ENCODE data around the gene DGKQ. TPM values are rescaled to one million over a fixed set of nuclear protein-coding genes. Genes with fewer than 3 reads are reported as not detected.

The DGKQ gene
- total RNA-seq, 4 donors from 2014 or later: 1.2 to 12.7 (median 10.1) TPM

DNA sequence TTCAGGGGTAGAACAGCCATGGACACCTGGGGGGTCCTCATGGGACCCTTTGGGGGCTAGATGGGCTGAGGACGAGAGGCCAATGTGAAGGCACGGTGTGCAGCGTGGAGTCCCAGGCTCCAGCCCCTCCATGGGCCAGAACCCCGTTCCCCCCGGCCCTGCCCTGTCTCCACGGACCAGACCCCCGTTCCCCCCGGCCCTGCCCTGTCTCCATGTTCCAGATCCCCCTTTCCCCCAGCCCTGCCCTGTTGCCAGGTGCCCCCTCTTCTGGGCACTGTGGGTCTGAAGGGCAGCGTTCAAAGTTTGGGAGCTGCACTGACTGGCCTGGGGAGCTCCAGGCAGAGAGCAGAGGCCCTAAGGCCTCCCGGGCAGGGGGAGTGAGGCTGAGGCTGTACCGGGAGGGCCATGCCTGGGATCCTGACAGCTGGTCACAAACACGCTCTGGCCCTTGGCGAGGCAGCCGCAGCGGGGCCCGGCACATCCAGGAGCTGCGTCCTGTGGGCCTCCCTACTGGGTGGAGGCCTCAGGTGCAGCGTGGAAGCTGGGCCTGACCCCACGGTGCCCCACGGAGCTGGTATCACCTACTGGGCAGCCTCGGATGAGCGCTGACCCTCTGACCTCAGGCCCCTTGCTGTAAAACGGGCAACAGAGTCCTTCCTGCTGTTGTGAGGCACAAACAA, 8.9 kb downstream of the DGKQ start:
- intact Hi-C loops (cut with DNase I; ENCODE audit: low total_unique reads): no loop called here

DNA sequence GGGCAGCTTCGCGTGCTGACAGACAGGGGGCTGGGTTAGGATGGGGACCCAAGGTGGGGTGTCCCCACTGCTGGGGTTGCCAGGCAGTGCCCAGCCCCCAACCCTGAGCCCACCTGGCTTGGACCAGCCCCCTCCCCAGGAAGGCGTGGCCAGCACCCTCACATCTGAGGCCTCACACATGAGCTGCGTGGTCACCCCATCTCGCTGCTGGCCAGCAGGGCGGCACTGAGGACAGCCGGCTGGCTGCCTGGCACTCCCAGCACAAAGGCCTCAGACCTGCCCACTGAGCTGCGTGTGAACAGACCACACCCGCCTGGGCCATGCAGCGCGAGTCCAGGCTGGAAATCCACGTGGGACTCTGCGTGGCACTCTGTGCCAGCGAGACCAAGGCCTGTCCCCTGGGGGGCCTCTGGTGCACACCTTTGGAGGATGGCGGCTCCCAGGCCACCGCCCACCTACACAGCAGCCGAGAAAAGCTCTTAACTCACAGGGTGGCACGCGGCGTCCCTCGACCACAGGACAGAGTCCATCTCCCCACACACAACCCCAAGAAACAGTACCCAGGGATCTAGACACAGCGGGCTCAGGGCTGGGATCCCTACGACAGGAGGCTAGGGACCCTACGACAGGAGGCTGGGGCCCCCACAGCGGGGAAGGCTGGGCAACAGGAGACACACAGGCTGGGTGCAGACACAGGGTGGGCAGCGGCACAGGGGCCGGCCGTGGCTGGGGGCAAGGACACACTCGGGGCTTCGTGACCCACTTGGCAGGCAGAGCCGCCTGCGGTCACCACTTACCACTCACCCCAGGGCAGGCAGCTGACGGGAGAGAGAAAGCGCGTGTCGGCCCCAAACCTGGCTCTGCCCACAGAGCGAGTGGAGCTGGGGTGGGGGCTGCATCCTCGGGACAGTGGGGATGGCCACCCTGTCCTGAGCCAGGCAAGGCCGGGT, 9.8 kb downstream of the DGKQ start:
- Histone ChIP-seq H3K9me3 (no peaks in the 10 kb centered on the region), H3K27ac (no peak overlapping the region), H3K4me3 (no peak overlapping the region), H3K36me3 (no peaks in the 10 kb centered on the region), H3K4me1 (no peaks in the 10 kb centered on the region), H3K27me3 (no peaks in the 10 kb centered on the region)
- no peak for TF ChIP-seq POLR2A (IDR thresholded peaks at IDR 0.05)
- DNase-seq: no peak
- intact Hi-C loops (cut with DNase I; ENCODE audit: low total_unique reads): no loop called here

More for the DNA sequence above, 8.9 kb downstream of the DGKQ start:
- Histone ChIP-seq H3K4me1 (no peaks in the 10 kb centered on the region), H3K36me3 (no peaks in the 10 kb centered on the region), H3K9me3 (no peaks in the 10 kb centered on the region), H3K4me3 (no peak overlapping the region), H3K27ac (no peak overlapping the region), H3K27me3 (no peaks in the 10 kb centered on the region)
- no peak for TF ChIP-seq POLR2A (IDR thresholded peaks at IDR 0.05)
- TF ChIP-seq, protein P1, sequence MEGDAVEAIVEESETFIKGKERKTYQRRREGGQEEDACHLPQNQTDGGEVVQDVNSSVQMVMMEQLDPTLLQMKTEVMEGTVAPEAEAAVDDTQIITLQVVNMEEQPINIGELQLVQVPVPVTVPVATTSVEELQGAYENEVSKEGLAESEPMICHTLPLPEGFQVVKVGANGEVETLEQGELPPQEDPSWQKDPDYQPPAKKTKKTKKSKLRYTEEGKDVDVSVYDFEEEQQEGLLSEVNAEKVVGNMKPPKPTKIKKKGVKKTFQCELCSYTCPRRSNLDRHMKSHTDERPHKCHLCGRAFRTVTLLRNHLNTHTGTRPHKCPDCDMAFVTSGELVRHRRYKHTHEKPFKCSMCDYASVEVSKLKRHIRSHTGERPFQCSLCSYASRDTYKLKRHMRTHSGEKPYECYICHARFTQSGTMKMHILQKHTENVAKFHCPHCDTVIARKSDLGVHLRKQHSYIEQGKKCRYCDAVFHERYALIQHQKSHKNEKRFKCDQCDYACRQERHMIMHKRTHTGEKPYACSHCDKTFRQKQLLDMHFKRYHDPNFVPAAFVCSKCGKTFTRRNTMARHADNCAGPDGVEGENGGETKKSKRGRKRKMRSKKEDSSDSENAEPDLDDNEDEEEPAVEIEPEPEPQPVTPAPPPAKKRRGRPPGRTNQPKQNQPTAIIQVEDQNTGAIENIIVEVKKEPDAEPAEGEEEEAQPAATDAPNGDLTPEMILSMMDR (IDR thresholded peaks at IDR 0.05): no peak
- no peak for DNase-seq

DNA sequence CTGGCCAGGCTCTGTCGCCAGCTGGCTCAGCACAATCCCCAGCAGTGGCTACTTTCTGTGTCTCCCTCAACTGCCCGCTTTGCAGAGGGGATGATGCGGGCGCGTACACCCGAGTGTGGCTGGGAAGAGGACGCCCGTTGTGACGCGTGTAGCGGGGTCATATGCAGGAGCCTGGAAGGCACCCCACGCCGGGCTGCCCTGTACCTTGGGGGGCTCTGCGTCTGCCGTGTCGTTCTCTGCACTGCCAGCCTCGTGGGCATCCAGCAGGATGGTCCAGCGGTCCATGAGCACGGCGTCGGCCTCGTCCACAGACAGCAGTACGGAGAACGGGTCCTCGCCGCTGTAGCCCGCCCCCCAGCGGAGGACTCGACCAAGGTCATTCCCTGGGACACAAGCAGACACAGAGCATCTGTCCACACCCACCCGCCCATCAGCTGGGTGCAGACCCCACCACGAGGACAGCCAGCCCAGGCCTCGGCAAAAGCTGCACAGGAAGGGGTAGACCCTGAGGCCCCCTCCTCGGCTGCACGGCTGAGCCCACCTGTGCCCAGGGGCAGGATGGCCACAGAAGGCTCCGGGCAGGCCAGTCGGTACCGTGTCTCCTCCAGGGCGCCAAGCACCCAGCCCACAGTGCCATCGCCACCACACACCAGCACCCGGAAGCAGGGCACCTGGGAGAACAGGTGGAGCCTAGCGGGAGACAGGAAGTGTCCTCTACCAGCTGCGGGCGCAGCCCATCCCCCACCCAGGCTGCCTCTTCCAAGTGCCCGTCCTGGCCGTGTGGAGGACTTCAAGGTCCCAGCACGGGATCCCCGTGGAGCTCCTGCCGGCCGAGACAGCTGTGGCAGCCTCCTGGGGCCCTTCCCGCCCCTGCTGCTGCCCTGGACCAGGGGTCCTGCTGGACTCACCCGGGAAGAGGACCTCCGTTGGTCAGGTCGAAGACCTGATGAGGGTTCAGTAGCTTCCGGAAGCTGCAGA, 10.8 kb downstream of the DGKQ start:
- Histone ChIP-seq H3K27ac (no peak overlapping the region), H3K27me3 (no peaks in the 10 kb centered on the region), H3K4me3 (no peak overlapping the region), H3K4me1 (no peaks in the 10 kb centered on the region), H3K36me3 (no peaks in the 10 kb centered on the region), H3K9me3 (no peaks in the 10 kb centered on the region)
- intact Hi-C loops (cut with DNase I; ENCODE audit: low total_unique reads): no loop called here
- TF ChIP-seq, protein P1 (IDR thresholded peaks at IDR 0.05): no peak
- TF ChIP-seq POLR2A (IDR thresholded peaks at IDR 0.05): no peak
- DNase-seq: peak in 1 of 2 donors; percentile 15

DNA sequence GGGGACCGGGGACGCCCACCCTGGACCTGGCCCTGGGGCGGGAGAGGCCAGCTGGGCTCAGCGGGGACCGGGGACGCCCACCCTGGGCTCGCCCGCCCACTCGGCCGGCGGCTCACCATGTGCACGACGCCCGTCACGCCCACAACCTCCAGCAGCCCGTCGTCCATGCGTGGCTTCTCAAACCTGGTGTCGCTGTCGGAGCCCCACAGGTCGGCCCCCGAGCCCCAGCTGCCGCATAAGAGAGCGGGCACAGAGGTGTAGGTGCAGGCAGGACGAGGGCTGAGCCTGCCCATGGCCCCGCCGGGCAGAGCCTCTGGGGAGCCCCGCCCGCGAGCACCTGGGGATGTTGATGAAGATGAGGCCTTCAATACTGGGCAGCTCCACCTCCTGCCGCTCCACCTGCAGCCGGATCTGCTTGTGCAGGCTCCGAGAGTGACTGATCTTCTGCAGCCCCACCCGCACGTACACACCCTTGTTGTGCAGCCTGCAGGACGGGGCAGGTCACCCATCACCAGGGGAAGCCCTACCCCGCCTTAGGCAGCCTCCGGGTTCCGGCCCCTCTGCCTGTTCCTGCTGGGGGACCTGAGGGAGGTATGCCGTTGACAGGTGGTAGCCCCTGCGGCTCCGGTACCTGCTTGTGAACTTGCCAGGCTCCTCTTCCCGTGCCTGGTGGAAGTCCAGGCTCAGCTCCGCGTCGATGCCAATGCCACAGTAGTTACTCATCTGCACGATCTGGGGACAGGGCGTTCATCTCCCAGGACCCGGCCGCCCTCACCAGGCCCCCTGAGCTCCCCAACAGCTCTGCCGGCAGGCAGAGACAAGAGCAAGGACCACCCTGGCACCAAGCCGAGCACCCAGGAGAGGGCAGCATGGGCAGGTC, 11.8 kb downstream of the DGKQ start:
- intact Hi-C loops (cut with DNase I; ENCODE audit: low total_unique reads): no loop called here
- Histone ChIP-seq H3K27me3 (no peaks in the 10 kb centered on the region), H3K9me3 (no peaks in the 10 kb centered on the region), H3K4me3 (no peak overlapping the region), H3K4me1 (no peaks in the 10 kb centered on the region), H3K27ac (no peak overlapping the region), H3K36me3 (no peaks in the 10 kb centered on the region)
- no peak for TF ChIP-seq POLR2A (IDR thresholded peaks at IDR 0.05)
- TF ChIP-seq, protein P1 (IDR thresholded peaks at IDR 0.05): no peak
- DNase-seq: peak in 1 of 2 donors; percentile 15
